Measurements from ENCODE around the gene RNPEPL1. TPM values are rescaled to one million over a fixed set of nuclear protein-coding genes. Genes with fewer than 3 reads are reported as not detected.

The RNPEPL1 gene
- polyA plus RNA-seq, 3 donors: 15.4 to 100 (median 36.4) TPM

- Histone ChIP-seq H3K27ac (ENCODE audit: low read depth in 1 of 2, low read length in 2 of 2) (no peak overlapping the region), H3K4me3 (replicated peaks in 1 of 3; ENCODE audit: low read depth in 2 of 3, low read length in 3 of 3) (no peak overlapping the region), H3K36me3 (replicated peaks in 1 of 2; ENCODE audit: control insufficient read depth in 1 of 2, insufficient read depth in 2 of 2, low read length in 2 of 2) (no peaks in the 10 kb centered on the region), H3K9ac (ENCODE audit: insufficient read depth, low read length, poor library complexity, severe bottlenecking) (no peak overlapping the region), H2AFZ (ENCODE audit: insufficient read depth, low read depth, low read length, poor library complexity, severe bottlenecking) (no peak overlapping the region), H3K4me1 (ENCODE audit: control insufficient read depth in 1 of 2, insufficient read depth in 2 of 2, low read length in 2 of 2) (peaks cover 28 to 34% of the 10 kb centered on the region in 2 donors), H3K4me2 (replicated peaks; ENCODE audit: extremely low read depth, low read length, poor library complexity, severe bottlenecking) (no peak overlapping the region), H3K27me3 (ENCODE audit: control insufficient read depth in 2 of 2, insufficient read depth in 2 of 2, low read length in 2 of 2) (no peaks in the 10 kb centered on the region), H3K9me3 (replicated peaks in 1 of 2; ENCODE audit: control insufficient read depth in 1 of 2, insufficient read depth in 1 of 2, low read length in 2 of 2) (no peaks in the 10 kb centered on the region), H3K79me2 (ENCODE audit: insufficient read depth, low read length) (no peaks in the 10 kb centered on the region), H4K20me1 (ENCODE audit: insufficient read depth, low read length) (no peaks in the 10 kb centered on the region)
- DNase-seq: no peak
- TF ChIP-seq CTCF (IDR thresholded peaks at IDR 0.05): no peak
- H3K9me3 Mint-ChIP-seq: peaks cover 0 to 8% (median 4%) of the 10 kb centered on the region in 7 donors
- intact Hi-C loops (cut with micrococcal nuclease): no loop called here
- H3K4me1 Mint-ChIP-seq: peaks cover 7% of the 10 kb centered on the region
- WGBS (ENCODE audit: insufficient coverage): over 99% methylated on average over 9 of the region's 9 CpGs
- no peak overlapping the region for H3K27ac Mint-ChIP-seq
- peaks cover 0 to 5% of the 10 kb centered on the region in 2 donors for H3K36me3 Mint-ChIP-seq
- H3K4me3 Mint-ChIP-seq: no peak overlapping the region
- no peaks in the 10 kb centered on the region for H3K27me3 Mint-ChIP-seq (ENCODE audit: low read depth in 3 of 3)
These were observed 46.1 kb downstream of the RNPEPL1 start for GRCh38 chr2:240614391-240614790.

GRCh38 chr2:240615396-240615795 is 47.1 kb downstream of the RNPEPL1 start:
- no peaks in the 10 kb centered on the region for H3K79me2 ChIP-seq (ENCODE audit: insufficient read depth, low read length)
- no peak overlapping the region for H3K4me2 ChIP-seq (replicated peaks; ENCODE audit: extremely low read depth, low read length, poor library complexity, severe bottlenecking)
- no peak for TF ChIP-seq CTCF (IDR thresholded peaks at IDR 0.05)
- peaks cover 0 to 5% of the 10 kb centered on the region in 2 donors for H3K36me3 Mint-ChIP-seq
- no peak for DNase-seq
- H3K27ac Mint-ChIP-seq: no peak overlapping the region
- H4K20me1 ChIP-seq (ENCODE audit: insufficient read depth, low read length): no peaks in the 10 kb centered on the region
- H3K4me3 Mint-ChIP-seq: no peak overlapping the region
- H3K9me3 Mint-ChIP-seq: peaks cover 0 to 8% (median 4%) of the 10 kb centered on the region in 7 donors
- peaks cover 38 to 44% of the 10 kb centered on the region in 2 donors for H3K4me1 ChIP-seq (ENCODE audit: control insufficient read depth in 1 of 2, insufficient read depth in 2 of 2, low read length in 2 of 2)
- H3K9me3 ChIP-seq (replicated peaks in 1 of 2; ENCODE audit: control insufficient read depth in 1 of 2, insufficient read depth in 1 of 2, low read length in 2 of 2): no peaks in the 10 kb centered on the region
- H3K27ac ChIP-seq (ENCODE audit: low read depth in 1 of 2, low read length in 2 of 2): no peak overlapping the region
- peaks cover 15% of the 10 kb centered on the region for H3K4me1 Mint-ChIP-seq
- no peaks in the 10 kb centered on the region for H3K36me3 ChIP-seq (replicated peaks in 1 of 2; ENCODE audit: control insufficient read depth in 1 of 2, insufficient read depth in 2 of 2, low read length in 2 of 2)
- H3K9ac ChIP-seq (ENCODE audit: insufficient read depth, low read length, poor library complexity, severe bottlenecking): no peak overlapping the region
- no peak overlapping the region for H2AFZ ChIP-seq (ENCODE audit: insufficient read depth, low read depth, low read length, poor library complexity, severe bottlenecking)
- no peaks in the 10 kb centered on the region for H3K27me3 ChIP-seq (ENCODE audit: control insufficient read depth in 2 of 2, insufficient read depth in 2 of 2, low read length in 2 of 2)
- H3K4me3 ChIP-seq (replicated peaks in 1 of 3; ENCODE audit: low read depth in 2 of 3, low read length in 3 of 3): no peak overlapping the region
- intact Hi-C loops (cut with micrococcal nuclease): no loop called here
- no CpG with 5 or more reads among the region's 2 CpGs for WGBS (ENCODE audit: insufficient coverage)
- no peaks in the 10 kb centered on the region for H3K27me3 Mint-ChIP-seq (ENCODE audit: low read depth in 3 of 3)

Data from CD14-positive monocyte (primary cell).